ENCODE data around the gene ATM.

The ATM gene

GRCh38 chr11:108324587-108324986, 101.7 kb downstream of the ATM start:
- Histone ChIP-seq H3K36me3 (peaks cover 96% of the 10 kb centered on the region), H3K27ac (no peak overlapping the region), H3K4me1 (ENCODE audit: control insufficient read depth in 1 of 2, insufficient read depth in 1 of 2, low read depth in 1 of 2, low read length in 1 of 2) (no peaks in the 10 kb centered on the region), H3K9me3 (no peaks in the 10 kb centered on the region), H3K4me3 (ENCODE audit: low read depth in 1 of 2, low read length in 1 of 2) (no peak overlapping the region), H3K27me3 (no peaks in the 10 kb centered on the region)
- TF ChIP-seq CTCF (IDR thresholded peaks at IDR 0.05), result no peak

- TF ChIP-seq CTCF (IDR thresholded peaks at IDR 0.05), result no peak
- no peak overlapping the region for H3K27ac ChIP-seq
- H3K36me3 ChIP-seq, result peaks cover 100% of the 10 kb centered on the region
- no peaks in the 10 kb centered on the region for H3K4me1 ChIP-seq (ENCODE audit: control insufficient read depth in 1 of 2, insufficient read depth in 1 of 2, low read depth in 1 of 2, low read length in 1 of 2)
- H3K4me3 ChIP-seq (ENCODE audit: low read depth in 1 of 2, low read length in 1 of 2), result no peak overlapping the region
- H3K9me3 ChIP-seq, result no peaks in the 10 kb centered on the region
- no peaks in the 10 kb centered on the region for H3K27me3 ChIP-seq
These were observed 110.6 kb downstream of the ATM start for GRCh38 chr11:108333403-108333899.

- no peaks in the 10 kb centered on the region for H3K27me3 ChIP-seq
- H3K9me3 ChIP-seq, result no peaks in the 10 kb centered on the region
- H3K4me3 ChIP-seq (ENCODE audit: low read depth in 1 of 2, low read length in 1 of 2), result no peak overlapping the region
- no peak for TF ChIP-seq CTCF (IDR thresholded peaks at IDR 0.05)
- H3K36me3 ChIP-seq, result peaks cover 80% of the 10 kb centered on the region
- H3K27ac ChIP-seq, result no peak overlapping the region
- H3K4me1 ChIP-seq (ENCODE audit: control insufficient read depth in 1 of 2, insufficient read depth in 1 of 2, low read depth in 1 of 2, low read length in 1 of 2), result no peaks in the 10 kb centered on the region
These were observed 115.9 kb downstream of the ATM start for GRCh38 chr11:108338750-108339149.

GRCh38 chr11:108340973-108341372, 118.1 kb downstream of the ATM start:
- H3K36me3 ChIP-seq, result peaks cover 78% of the 10 kb centered on the region
- H3K4me1 ChIP-seq (ENCODE audit: control insufficient read depth in 1 of 2, insufficient read depth in 1 of 2, low read depth in 1 of 2, low read length in 1 of 2), result no peaks in the 10 kb centered on the region
- no peak overlapping the region for H3K27ac ChIP-seq
- no peaks in the 10 kb centered on the region for H3K9me3 ChIP-seq
- no peak for TF ChIP-seq CTCF (IDR thresholded peaks at IDR 0.05)
- H3K4me3 ChIP-seq (ENCODE audit: low read depth in 1 of 2, low read length in 1 of 2), result no peak overlapping the region
- no peaks in the 10 kb centered on the region for H3K27me3 ChIP-seq

- Histone ChIP-seq H3K4me1 (ENCODE audit: control insufficient read depth in 1 of 2, insufficient read depth in 1 of 2, low read depth in 1 of 2, low read length in 1 of 2) (no peaks in the 10 kb centered on the region), H3K9me3 (no peaks in the 10 kb centered on the region), H3K27me3 (no peaks in the 10 kb centered on the region), H3K27ac (no peak overlapping the region), H3K36me3 (peaks cover 78% of the 10 kb centered on the region), H3K4me3 (ENCODE audit: low read depth in 1 of 2, low read length in 1 of 2) (no peak overlapping the region)
- TF ChIP-seq CTCF (IDR thresholded peaks at IDR 0.05), result no peak
These were observed 118.8 kb downstream of the ATM start for GRCh38 chr11:108341654-108342053.

- H3K27ac ChIP-seq, result no peak overlapping the region
- H3K27me3 ChIP-seq, result no peaks in the 10 kb centered on the region
- no peaks in the 10 kb centered on the region for H3K9me3 ChIP-seq
- H3K4me3 ChIP-seq (ENCODE audit: low read depth in 1 of 2, low read length in 1 of 2), result no peak overlapping the region
- no peak for TF ChIP-seq CTCF (IDR thresholded peaks at IDR 0.05)
- H3K4me1 ChIP-seq (ENCODE audit: control insufficient read depth in 1 of 2, insufficient read depth in 1 of 2, low read depth in 1 of 2, low read length in 1 of 2), result no peaks in the 10 kb centered on the region
- H3K36me3 ChIP-seq, result peaks cover 72% of the 10 kb centered on the region
These were observed 120.8 kb downstream of the ATM start for GRCh38 chr11:108343714-108344113.
